C1 segment of cervical spinal cord (tissue), 14 donors: Measurements from ENCODE around the gene KRT13.

ENCODE experiments used
- DNase-seq, 14 donors: peaks; one replicate each; lab custom pipeline; 2025; lab: John Stamatoyannopoulos, UW

The KRT13 gene

DNA sequence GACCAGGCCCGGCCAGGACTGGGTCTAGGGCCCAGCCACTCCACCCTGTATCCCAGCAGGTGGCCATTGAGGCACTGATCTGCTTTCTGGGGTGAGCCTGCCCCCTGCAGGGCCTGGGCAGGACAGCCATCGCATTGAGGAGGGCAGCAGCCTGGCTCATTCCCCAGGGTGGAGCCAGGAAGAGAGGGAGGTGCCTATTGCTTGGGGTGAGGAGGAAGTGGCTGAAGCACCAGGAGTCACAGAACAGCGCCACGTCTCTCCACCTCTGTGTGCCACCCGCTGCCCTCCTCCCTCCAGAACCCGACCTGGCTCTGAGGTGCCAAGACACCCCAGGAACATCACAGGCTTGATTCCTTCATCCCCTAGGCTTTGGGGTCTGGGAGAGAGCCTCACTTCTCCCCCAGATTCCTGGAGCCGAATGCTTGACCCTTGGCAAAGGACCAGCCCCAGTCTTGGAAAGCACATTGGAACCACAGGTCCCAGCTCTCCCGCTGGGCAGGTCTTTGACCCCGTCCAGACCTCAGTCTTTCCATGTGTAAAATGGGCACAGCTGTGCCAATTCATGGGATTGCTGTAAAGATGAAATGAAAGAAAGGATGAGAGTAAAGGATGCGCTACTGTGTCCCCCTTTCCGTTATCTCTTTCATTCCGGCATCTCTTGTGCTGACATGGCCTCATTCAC, 8.5 kb downstream of the KRT13 start:
- DNase-seq = peak in 3 of 14 donors; percentile 2 to 26 (median 4)

DNA sequence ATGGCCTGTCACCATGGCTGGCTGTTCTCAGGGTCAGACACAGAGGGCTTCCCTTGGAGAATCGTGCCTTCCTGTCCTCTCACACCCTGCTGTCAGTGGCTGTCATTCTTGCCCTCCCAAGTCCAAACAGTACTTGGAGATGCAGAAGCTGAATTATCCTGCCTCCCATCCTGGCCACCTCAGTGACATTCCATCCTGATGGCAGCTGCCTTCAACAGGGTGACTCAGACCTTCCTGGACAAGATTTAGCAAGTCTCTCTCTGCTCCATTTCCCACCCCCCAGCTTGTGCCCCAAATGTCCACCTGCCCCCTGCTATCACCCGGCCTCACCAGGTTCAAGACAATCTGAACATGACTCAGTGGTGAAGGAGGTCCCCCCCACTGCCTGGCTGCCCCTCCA, 10.9 kb downstream of the KRT13 start:
- DNase-seq = no peak

DNA sequence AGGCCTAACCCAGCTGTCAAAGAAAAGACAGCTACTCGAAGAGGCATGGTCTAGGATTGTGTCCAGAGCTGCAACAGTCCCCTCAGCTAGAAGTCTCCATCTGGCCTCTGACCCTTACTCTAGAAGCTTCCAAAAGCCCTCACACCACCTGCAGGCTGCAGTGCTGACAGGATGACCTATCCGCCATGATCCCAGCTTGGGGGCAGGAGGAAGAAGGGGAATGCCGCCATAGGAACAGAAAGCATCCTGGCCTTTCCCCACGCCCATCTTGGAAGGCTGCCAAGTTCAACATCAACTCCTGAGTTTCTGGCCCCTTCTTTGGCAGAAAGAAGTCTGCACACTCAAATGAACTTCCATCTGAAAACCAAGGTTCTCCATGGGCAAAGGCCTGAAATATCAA, 12.6 kb downstream of the KRT13 start:
- DNase-seq = peak in 1 of 14 donors; percentile 3

DNA sequence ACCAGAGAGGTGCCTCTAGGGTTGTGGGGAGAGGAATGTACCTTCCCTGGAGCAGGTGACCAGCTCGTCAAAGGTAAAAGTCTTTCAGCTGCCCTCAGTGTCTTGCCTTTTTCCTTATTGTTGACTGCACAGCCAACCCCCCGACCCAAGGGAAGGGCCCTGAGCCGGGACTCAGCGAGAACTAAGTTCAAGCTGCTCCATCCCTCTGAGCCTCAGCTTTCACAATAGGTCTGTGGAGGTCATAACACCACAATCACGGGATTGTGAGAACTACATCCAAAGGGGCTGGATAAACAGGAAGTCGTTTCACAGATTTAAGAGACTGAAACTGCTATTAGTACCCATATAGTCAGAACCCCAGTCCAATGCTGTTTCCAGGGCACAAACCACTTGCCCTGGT, 13.1 kb downstream of the KRT13 start:
- peak in 2 of 14 donors; percentile 6 to 9 for DNase-seq

DNA sequence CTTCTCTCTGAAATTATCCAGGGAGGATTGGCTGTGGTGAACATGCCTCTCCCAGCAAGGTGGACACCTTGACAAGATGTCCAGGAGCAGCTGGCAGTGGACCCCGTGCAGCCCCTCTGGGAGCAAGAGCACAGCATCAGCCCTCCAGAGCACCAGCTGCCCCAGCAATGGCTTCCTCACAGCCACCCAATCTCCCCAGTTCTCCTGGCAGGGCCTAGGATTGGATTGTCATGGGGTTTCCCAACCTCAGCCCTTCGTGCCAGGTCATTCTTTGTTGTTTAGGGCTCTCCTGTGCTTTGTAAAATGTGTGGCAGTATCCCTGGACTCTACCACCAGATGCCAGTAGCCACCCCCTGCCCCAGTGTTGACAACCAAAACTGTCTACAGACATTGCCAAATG, 13.9 kb downstream of the KRT13 start:
- DNase-seq = no peak

DNA sequence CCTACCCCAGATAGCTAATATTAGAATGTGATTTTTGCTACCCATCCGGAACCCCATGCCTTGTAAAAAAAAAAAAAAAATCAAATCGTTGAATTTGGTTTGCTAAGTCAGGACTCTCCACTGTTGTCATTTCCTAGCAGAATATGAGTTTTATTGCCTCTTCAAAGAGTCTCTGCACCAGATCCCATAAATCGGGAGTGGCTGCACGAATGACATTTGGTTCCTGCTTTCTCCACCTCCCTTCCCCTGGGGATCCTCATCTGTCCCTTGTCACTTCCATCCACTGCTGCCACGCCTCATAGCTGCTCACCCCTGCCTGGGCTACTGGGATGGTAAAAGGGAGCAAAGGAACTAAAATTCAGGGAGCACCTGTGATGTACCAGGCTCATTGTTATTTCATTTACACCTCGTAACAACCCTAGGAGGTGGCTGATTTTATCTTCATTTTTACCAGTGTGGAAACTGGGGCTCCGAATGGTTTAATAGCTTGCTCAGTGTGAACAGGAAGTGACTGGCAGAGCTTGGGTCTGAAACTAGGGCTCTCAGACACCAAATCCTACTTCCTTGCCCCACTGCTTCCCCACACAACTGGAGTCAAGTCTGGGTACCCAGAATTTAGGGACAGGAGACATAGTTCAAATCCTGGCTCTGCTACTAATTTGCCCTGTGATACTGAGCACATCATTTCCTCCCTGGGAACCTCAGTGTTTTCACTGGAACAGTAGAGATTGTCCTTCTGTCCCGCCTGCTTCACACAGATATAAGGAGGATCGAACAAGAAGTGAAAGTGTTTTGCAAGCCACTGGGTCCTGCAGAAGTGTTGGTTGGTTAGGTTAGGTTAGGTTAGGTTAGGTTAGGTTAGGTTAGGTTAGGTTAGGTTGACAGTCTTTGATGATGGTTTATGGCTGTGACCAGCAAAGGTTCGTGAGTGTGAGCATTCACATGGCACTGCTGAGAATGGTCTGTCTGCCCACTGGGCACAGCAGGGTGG, 15.1 kb downstream of the KRT13 start:
- no peak for DNase-seq

DNA sequence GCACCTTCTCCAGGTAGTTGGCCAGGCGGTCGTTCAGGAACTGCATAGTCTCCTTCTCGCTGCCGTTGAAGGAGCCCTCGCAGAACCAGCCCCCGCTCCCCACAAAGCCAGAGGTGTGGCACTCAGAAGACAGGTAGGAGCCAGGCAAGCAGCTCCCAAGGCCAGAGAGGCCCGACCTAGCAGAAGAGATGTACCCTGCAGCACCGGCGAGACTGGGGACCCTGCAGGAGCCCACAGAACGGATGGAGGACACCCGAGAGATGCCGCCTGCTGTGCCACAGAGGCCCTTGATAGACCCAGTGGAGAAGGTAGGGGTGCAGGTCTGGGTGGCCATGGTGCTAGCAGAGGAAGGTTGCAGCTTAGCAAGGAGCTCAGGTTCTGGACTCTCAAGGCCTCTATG, 15.9 kb downstream of the KRT13 start, which contains the start of gene KRT36:
TSS of gene KRT36 (minus strand) at position 380 of the 400 bp plus-strand sequence. CDS start at position 334, 46 bp downstream.
- DNase-seq = no peak

DNA sequence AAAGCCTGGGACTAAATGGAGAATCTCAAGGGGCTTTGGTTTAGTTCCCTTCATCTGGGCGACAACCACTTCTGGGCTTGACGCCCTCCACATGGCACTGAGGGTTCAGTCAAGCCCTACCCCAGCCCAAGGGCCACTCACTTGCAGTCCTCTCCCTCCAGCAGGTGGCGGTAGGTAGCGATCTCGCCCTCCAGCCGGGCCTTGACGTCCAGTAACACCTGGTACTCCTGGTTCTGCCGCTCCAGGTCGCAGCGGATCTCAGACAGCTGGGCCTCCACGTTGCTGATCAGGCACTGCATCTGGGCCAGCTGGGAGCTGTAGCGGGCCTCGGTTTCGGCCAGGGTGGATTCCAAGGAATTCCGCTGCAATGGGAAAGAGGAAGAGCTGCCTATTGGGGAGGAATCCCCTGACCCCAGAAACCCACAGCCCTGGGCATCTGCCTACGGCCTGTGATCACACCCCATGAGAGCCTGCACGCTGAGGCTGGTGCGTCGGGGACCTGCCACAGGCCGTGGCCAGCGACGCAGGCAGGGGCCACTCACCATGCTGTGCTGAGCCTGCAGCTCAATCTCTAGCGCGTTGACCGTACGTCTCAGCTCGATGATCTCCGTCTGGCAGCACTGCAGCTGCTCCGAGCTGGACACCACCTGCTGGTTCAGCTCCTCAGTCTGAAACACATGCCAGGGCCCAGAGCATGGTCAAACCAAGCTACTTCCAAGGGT, 18.4 kb downstream of the KRT13 start:
- no peak for DNase-seq

DNA sequence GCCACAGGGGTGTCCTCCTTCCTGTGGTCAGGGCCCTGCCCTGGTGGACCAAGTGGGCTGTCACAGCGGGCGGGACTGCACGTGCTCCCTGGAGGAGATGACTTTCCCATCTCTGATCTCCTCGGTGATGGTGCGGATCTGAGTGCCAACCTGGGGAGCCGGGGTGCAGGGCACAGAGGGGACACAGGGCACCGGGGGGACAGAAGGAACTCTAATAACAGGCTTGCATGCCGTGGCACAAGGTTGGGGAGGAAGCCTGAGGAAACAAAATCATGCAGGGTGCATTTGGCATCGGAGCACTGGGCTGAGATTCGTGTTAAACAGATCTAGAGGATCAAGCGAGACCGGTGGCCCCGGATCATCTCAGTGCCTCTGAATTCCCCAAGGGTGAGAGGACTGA, 19.1 kb downstream of the KRT13 start:
- DNase-seq = no peak

DNA sequence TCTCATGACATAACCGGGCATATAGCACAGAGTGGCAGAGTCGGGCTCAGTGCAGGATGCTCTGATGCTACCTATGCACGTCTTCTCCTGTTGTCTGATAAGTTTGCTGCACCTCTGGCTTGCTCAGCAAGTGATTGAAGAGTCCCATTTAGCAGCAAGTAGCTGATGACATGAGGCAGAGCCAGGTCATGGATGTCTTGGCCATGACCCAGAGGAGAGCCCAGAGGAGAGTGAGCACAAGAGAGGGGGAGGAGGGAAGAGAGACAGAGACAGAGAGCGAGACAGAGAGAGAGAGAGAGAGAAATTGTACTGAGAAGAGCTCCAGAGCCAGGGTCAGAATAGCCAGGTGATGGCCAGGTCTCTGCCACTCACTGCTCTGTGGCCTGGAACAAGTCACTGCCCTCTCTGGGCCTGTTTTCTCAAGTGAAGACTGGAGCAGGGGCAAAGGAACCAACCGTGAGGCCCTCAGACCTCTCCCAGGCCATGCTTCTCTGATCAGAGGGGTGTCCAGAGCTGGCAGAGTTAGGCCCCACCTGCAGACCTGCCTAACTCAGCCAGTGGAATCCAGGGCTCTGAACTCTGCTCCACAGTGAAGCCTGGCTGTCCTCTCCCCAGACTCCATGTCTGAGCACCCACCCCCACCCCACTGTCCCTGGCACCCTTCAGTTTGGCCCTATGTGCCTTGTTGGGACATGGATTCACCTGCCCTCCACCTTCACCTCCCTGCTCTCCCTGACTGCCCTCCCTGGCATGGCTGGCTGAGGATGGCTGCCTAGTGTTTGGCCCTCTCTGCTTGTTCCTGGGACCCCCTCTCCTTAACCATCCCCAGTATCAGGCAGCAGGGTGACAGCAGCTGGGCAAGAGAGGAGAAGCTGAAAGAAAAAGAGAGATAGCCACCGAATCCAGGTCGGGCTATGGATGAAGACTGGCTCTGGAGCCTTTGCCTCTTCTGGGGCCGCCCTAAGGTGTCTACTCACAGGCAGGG, 20.2 kb downstream of the KRT13 start:
- DNase-seq = no peak

DNA sequence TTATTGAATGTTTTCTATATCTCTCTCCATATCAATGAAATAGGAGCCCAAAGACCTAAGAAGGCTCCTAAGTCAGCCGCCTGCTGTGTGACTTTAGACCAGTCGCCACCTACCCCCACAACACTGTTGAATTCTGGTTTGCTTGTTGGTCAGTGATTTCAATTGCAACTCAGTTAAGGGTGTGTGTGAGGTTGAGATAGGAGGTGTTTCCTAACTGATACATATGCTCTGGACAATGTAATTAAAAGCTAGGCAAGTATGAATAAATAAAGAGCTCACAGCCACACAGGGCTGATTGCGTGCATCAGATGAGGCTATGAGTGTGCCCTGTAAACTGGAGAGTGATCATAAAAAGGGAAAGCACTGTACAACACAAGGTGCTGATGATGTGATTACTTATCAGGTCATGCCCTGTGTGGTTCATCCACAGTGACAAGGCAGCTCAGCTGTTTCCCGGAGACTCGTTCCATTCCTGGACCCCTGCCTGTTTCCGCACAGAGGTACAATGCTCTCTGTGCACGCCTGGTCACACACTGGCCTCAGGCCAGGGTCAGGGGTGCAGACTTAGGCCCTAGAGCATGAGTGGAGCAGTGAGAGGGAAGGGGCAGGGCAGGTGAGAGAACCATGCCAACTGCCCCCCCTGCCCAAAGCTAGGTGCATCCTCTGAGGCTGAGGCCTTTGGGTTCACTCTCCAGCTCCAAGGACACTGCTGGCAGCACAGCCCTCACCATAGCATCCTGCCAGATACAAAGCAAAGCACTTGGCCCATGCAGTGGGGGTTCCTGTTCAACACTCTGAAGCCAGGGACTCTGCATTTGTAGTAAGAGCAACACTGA, 21.2 kb downstream of the KRT13 start:
- DNase-seq = no peak

DNA sequence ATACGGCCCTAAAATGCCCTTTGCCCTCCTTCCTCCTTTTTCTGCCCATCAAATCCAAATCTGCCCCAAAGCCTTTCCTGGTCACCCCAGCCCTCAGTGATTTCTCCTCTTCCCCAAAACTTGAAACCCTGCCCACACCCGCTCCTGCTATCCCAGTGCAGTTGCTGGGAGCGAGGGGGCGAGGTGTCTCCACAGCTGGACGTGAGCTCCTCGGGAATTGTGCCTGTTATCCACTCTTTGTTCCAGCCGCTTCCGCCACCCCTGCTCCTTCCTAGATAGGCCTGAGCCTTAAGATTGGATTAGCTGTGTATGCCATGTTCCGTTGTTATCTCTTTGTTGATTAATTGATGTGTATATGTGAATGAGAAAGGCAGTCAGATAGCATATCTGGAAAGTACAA, 21.9 kb downstream of the KRT13 start:
- DNase-seq = no peak

DNA sequence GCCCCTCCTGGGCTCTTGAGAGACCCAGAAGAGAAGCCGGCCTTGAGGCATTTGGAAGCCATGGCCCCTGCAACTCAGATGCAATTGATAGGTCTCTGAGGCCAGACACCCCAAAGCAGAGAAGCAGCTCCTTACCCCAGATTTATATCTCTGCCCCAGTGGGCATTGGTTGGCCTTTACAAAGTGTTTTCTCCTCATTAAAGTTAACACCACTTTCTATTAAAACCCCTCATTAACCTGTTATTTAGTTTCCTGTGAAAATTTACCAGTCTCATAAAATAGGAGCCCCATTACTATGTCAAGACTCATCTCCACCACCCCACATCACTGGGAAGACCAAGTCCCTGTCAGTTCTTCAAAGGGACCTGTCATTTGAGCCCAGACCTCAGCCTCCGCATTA, 24.4 kb downstream of the KRT13 start, which contains the start of gene KRT35:
TSS of gene KRT35 (minus strand) at position 116 of the 400 bp plus-strand sequence. CDS start at position 62, 54 bp downstream.
- no peak for DNase-seq

DNA sequence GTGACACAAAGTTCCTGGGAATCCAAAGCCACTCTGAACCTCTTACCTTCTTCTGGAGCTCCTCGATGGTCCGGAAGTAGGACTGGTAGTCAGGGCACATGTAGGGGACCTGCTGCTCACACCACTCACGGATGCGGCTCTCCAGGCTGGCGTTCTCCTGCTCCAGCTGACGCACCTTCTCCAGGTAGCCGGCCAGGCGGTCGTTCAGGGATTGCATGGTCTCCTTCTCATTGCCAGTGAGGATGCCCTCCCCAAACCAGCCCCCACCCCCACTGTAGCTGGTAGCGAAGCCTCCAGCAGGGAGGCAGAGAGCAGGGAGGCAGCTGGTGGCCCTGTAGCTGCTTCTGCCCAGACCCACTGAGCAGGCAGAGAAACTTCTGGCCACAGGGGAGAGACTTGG, 24.8 kb downstream of the KRT13 start:
- DNase-seq = no peak

DNA sequence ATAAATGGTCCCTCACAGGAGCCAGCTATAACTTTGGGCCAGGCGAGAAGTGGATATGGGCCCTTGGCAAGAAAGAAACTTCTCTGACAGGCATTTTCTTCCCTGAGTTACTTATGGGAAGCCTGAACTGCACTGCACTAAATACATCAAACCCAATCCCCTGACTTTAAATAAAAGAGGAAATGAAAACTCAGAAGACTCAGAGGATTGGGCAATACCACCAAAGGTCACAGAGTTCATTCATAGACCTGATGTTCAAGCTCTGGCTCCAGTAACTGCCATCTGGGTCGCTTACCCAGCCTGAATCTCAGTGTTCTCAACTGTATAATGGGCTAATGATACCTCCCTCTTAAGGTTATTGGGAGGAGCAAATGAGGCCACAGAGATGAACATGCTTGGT, 25.3 kb downstream of the KRT13 start:
- no peak for DNase-seq

DNA sequence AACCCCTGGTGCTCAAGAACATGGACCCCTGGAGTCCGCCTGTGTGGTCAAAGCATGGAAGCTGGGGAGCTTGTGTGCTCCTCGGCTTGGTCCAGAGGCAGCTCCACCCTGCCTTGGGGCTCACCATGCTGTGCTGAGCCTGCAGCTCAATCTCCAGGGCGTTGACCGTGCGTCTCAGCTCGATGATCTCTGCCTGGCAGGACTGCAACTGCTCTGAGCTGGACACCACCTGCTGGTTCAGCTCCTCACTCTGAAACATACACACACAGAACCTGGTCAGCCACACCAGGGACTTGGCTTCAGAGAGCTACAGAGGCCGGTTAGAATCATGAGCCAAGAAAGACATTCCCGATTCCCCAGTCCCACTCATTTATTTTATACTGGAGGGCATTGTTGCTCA, 27.2 kb downstream of the KRT13 start:
- DNase-seq = no peak

DNA sequence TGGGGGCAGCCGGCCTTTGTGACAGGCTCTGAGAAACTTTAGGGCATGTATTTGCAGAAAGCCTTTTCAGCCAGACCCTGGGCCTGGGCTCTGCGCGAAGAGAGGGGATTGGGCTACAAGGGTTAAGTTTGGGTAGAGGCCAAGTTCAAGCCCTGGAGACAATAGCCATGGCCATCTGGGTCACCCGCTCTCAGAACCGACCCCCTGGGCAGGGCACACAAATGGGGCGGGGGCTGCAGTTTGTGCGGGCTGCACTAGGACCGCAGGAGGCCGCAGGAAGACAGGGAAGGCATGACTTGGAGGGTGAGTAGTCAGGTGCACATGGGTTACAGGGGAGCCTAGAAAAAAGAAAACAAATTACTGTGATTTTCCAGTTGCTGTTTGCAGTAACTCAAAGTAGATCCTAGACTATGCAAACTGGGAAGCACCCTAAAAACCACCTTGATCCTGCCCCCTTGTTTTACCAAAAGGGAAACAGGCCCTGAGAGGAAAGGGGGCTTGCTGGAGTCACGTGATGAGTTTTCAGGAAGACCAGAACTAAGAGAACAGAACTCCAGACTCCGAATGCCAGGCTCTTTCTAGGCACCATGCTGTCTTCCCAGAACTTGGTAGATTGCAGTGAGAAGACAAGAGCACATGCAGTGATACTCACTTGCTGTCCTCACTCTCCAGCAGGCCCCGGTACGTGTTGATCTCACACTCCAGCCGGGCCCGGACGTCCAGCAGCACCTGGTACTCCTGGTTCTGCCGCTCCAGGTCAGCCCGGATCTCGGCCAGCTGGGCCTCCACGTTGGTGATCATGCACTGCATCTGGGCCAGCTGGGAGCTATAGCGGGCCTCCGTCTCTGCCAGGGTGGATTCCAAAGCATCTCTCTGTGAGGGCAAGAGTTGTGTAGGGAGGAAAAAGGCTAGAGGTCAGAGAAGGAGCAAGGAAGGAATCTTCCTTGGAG, 28.3 kb downstream of the KRT13 start:
- no peak for DNase-seq

DNA sequence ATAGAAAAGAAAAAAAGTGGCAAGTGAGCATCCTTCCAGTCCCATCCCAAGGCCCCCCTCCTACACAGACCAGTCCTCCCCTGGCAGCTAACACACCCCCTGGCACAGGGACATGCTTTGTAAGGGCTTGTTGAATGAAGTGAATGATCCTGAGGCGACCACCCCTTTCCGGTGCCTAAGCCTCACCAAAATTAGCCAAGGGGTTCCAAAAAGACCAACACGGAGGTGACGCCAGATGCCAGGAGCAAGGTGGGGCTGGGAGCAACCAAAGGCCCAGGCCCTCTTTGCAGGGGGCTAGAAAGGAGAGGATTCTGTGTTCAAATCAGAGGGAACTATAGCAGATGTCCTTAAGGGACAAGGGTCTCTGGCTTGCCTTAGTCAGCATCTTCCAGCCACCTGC, 30.0 kb downstream of the KRT13 start:
- DNase-seq = no peak

DNA sequence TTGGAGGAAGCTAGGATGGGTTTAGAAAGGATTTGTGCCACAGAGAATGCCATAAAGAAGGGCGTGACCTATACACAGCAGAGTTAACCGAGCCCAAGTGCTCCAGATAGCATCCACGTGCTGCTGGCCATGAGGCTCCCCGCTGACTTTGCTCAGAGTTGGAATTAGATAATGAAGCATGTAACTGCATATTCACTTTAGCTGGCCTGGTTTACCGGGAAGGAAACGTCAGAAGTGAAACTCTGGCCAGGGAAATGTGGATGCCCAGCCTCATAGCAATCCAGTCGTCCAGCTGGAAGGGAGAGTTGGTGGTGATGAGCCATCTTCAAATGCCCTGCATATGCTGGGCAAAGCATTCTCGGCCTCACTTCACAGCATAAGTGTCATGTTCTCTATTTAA, 30.5 kb downstream of the KRT13 start:
- no peak for DNase-seq
